ENCODE data around the gene INTS7.

The INTS7 gene

DNA sequence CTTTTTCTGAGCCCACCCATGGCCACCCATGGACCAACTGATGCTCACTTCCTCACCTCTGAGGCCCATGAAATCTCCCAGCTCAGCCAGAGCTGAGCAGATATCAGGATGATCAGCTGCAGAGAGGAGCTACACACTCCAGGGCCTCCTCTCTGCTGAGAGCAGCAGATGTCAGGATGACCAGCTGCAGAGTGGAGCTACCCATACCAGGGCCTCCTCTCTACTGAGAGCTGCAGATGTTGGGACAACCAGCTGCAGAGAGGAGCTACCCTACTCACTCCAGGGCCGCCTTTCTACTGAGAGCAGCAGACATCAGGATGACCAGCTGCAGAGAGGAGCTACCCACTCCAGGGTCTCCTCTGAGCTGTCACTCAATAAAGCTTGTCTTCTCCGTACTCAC is 133.4 kb downstream of the INTS7 start:
- Histone ChIP-seq H3K27ac (no peak overlapping the region), H4K20me1 (no peaks in the 10 kb centered on the region), H3K9ac (no peak overlapping the region), H3K4me3 (no peak overlapping the region), H3K4me2 (no peak overlapping the region), H3K27me3 (no peaks in the 10 kb centered on the region), H3K4me1 (no peaks in the 10 kb centered on the region), H3K36me3 (no peaks in the 10 kb centered on the region), H3K9me3 (peaks cover 39% of the 10 kb centered on the region)
- TF ChIP-seq Cebpa-rat (IDR thresholded peaks at IDR 0.05), result no peak

DNA sequence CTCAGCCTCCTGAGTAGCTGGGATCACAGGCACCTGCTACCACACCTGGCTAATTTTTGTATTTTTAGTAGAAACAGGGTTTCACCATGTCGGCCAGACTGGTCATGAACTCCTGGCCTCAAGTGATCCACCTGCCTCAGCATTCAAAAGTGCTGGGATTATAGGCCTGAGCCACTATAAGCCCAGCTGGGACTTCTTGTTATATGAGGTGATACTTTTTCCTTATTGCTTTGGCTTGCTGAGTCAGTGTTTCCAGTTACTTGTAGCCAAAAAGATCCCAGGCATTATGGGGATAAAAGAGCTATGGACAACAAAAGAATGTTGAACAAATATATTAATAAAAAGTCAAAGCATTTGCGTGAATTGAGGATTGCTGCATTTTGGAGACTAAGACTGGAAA is 134.9 kb downstream of the INTS7 start:
- Histone ChIP-seq H3K9me3 (peaks cover 39% of the 10 kb centered on the region), H3K4me1 (no peaks in the 10 kb centered on the region), H3K27ac (no peak overlapping the region), H4K20me1 (no peaks in the 10 kb centered on the region), H3K4me2 (no peak overlapping the region), H3K27me3 (no peaks in the 10 kb centered on the region), H3K9ac (no peak overlapping the region), H3K36me3 (no peaks in the 10 kb centered on the region), H3K4me3 (no peak overlapping the region)
- no peak for TF ChIP-seq Cebpa-rat (IDR thresholded peaks at IDR 0.05)

DNA sequence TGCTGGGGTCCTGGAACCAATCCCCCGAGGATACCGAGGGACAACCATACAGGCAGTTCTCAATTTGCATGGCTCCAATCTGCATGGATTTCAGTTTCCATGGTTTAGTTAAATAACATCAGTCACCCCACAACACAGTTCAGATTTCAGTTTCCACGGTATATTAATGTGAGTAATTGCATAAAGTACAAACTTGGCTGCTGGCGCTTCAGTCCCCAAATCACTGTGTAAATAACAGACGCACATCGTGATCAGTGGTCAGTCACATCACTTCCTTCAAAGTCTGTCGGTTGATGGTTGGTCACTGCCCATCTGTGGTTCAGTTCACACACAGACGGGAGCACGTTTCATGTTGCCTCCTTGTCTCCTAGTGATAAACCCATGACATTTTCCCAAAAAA is 138.4 kb downstream of the INTS7 start:
- Histone ChIP-seq H3K4me1 (no peaks in the 10 kb centered on the region), H3K4me2 (no peak overlapping the region), H3K9me3 (peaks cover 15% of the 10 kb centered on the region), H4K20me1 (no peaks in the 10 kb centered on the region), H3K36me3 (no peaks in the 10 kb centered on the region), H3K27me3 (no peaks in the 10 kb centered on the region), H3K4me3 (no peak overlapping the region), H3K27ac (no peak overlapping the region), H3K9ac (no peak overlapping the region)
- no peak for TF ChIP-seq Cebpa-rat (IDR thresholded peaks at IDR 0.05)

GRCh38 chr1:211895126-211895759 is 140.1 kb downstream of the INTS7 start:
- Histone ChIP-seq H3K4me1 (no peaks in the 10 kb centered on the region), H3K4me2 (no peak overlapping the region), H3K9me3 (peaks cover 2% of the 10 kb centered on the region; the same call in 1 of the 2 replicates), H3K36me3 (no peaks in the 10 kb centered on the region), H3K27me3 (no peaks in the 10 kb centered on the region), H3K27ac (no peak overlapping the region), H3K9ac (no peak overlapping the region), H4K20me1 (no peaks in the 10 kb centered on the region), H3K4me3 (no peak overlapping the region)
- TF ChIP-seq Cebpa-rat (IDR thresholded peaks at IDR 0.05), result no peak

- Histone ChIP-seq H3K9ac (no peak overlapping the region), H3K9me3 (peaks cover 11% of the 10 kb centered on the region), H3K4me3 (no peak overlapping the region), H3K27ac (no peak overlapping the region), H4K20me1 (no peaks in the 10 kb centered on the region), H3K4me2 (no peak overlapping the region), H3K36me3 (no peaks in the 10 kb centered on the region), H3K27me3 (no peaks in the 10 kb centered on the region), H3K4me1 (no peaks in the 10 kb centered on the region)
- TF ChIP-seq Cebpa-rat (IDR thresholded peaks at IDR 0.05), result no peak
Measured at GRCh38 chr1:211894312-211894711, 141.0 kb downstream of the INTS7 start.

GRCh38 chr1:211893260-211893659 is 142.1 kb downstream of the INTS7 start:
- no peak for TF ChIP-seq Cebpa-rat (IDR thresholded peaks at IDR 0.05)
- no peak overlapping the region for H3K27ac ChIP-seq
- H3K4me1 ChIP-seq, result no peaks in the 10 kb centered on the region
- no peak overlapping the region for H3K4me3 ChIP-seq
- no peaks in the 10 kb centered on the region for H3K36me3 ChIP-seq
- no peak overlapping the region for H3K4me2 ChIP-seq
- H4K20me1 ChIP-seq, result no peaks in the 10 kb centered on the region
- no peak overlapping the region for H3K9ac ChIP-seq
- peaks cover 15% of the 10 kb centered on the region for H3K9me3 ChIP-seq
- H3K27me3 ChIP-seq, result no peaks in the 10 kb centered on the region

GRCh38 chr1:211892577-211892976 is 142.8 kb downstream of the INTS7 start:
- H3K27ac ChIP-seq, result no peak overlapping the region
- no peak for TF ChIP-seq Cebpa-rat (IDR thresholded peaks at IDR 0.05)
- H3K9ac ChIP-seq, result no peak overlapping the region

DNA sequence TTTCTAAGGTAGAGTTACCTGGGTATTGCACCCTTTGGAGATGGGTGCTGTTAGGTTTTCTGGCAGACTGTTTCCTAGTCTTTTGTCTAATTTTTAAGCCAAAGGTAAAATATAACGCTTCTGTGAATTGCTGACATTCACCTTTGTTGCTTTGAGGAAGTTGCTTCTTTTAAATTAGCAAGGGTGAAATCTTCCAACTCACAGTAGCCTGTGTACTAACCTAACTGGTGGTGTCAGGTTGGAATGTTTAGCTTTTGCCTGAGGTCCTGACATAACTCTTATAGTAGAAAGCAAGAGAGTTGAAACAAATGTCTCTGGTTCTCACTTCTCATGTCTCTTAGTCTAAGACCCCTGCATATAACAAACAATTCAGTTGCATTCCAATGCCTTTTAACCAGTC is 143.6 kb downstream of the INTS7 start:
- Histone ChIP-seq H3K27me3 (no peaks in the 10 kb centered on the region), H3K9ac (no peak overlapping the region), H3K4me3 (no peak overlapping the region), H3K4me1 (peaks cover 7% of the 10 kb centered on the region), H3K27ac (no peak overlapping the region), H4K20me1 (no peaks in the 10 kb centered on the region), H3K4me2 (no peak overlapping the region), H3K36me3 (no peaks in the 10 kb centered on the region), H3K9me3 (peaks cover 15% of the 10 kb centered on the region)
- no peak for TF ChIP-seq Cebpa-rat (IDR thresholded peaks at IDR 0.05)

More at GRCh38 chr1:211892577-211892976, 142.8 kb downstream of the INTS7 start:
- H4K20me1 ChIP-seq, result no peaks in the 10 kb centered on the region
- no peak overlapping the region for H3K4me2 ChIP-seq
- no peaks in the 10 kb centered on the region for H3K27me3 ChIP-seq
- H3K4me1 ChIP-seq, result peaks cover 6% of the 10 kb centered on the region
- H3K36me3 ChIP-seq, result no peaks in the 10 kb centered on the region
- peaks cover 15% of the 10 kb centered on the region for H3K9me3 ChIP-seq
- H3K4me3 ChIP-seq, result no peak overlapping the region

Measured in BLaER1 (cell line).